PC-9 (cell line): ENCODE results near the gene GLRX. TPM values are rescaled to one million over a fixed set of nuclear protein-coding genes. Genes with fewer than 3 reads are reported as not detected.

Source experiments
- BruUV-seq: library from RNA; stranded (reverse); fragments of 400-500 nt; replicated peaks from 2 replicates; lab custom pipeline; 2021; lab: Mats Ljungman, UMichigan
- CTCF ChIA-PET: fragments of 300-600 bp; sonication (Branson Sonifier 250); formaldehyde crosslinking; loops from one replicate; lab custom pipeline; 2022; ENCODE audit warnings: antibody characterized with exemption; lab: Charles Lee
- POLR2A ChIA-PET: fragments of 300-600 bp; sonication (Branson Sonifier 250); formaldehyde crosslinking; loops from one replicate; lab custom pipeline; 2022; ENCODE audit warnings: antibody characterized with exemption; ENCODE audit not compliant: unreplicated experiment; lab: Charles Lee
- DNase-seq, 2 experiments: peaks; one replicate each; pipeline versions ENCODE4 v3.0.0 to v3.0.0-alpha.2; 2015 to 2022; ENCODE audit warnings: mixed read lengths in 1 of 2
- H2AFZ ChIP-seq: fragments of 200-600 bp; sonication (generic); 2 replicates; pipeline ENCODE4 v1.8.1; 2017; ENCODE audit warnings: antibody characterized with exemption
- H3F3A ChIP-seq: fragments of 200-600 bp; sonication (generic); 2 replicates; pipeline ENCODE4 v1.8.1; 2017; ENCODE audit warnings: antibody characterized with exemption, mild to moderate bottlenecking, low read depth; ENCODE audit not compliant: insufficient read depth
- H3K27ac ChIP-seq: fragments of 200-600 bp; sonication (generic); 2 replicates; pipeline ENCODE4 v1.6.1; 2016; ENCODE audit warnings: mixed run types
- H3K27me3 ChIP-seq: fragments of 200-600 bp; sonication (generic); 2 replicates; pipeline ENCODE4 v1.6.1; 2016; ENCODE audit warnings: low read depth, mixed run types; ENCODE audit not compliant: insufficient read depth
- H3K36me3 ChIP-seq: fragments of 200-600 bp; sonication (generic); 2 replicates; pipeline ENCODE4 v1.6.1; 2016; ENCODE audit warnings: low read depth, mixed run types
- H3K4me1 ChIP-seq: fragments of 200-600 bp; sonication (generic); replicated peaks from 2 replicates; pipeline ENCODE4 v1.6.1; 2016; ENCODE audit warnings: mixed run types; ENCODE audit not compliant: insufficient read depth
- H3K4me2 ChIP-seq: fragments of 200-600 bp; sonication (generic); 2 replicates; pipeline ENCODE4 v1.6.1; 2017; ENCODE audit warnings: mixed run types
- H3K4me3 ChIP-seq: fragments of 200-600 bp; sonication (generic); 2 replicates; pipeline ENCODE4 v1.6.1; 2016; ENCODE audit warnings: mixed run types
- H3K79me2 ChIP-seq: fragments of 200-600 bp; sonication (generic); 2 replicates; pipeline ENCODE4 v1.6.1; 2017; ENCODE audit warnings: low read depth, mixed run types
- H3K9me2 ChIP-seq: fragments of 200-600 bp; sonication (generic); 2 replicates; pipeline ENCODE4 v1.8.1; 2017; ENCODE audit warnings: mild to moderate bottlenecking; ENCODE audit not compliant: insufficient read depth
- H3K9me3 ChIP-seq: fragments of 200-600 bp; sonication (generic); 2 replicates; pipeline ENCODE4 v1.8.1; 2016; ENCODE audit warnings: low read depth; ENCODE audit not compliant: insufficient read depth
- H4K20me1 ChIP-seq: fragments of 200-600 bp; sonication (generic); 2 replicates; pipeline ENCODE4 v1.8.1; 2017; ENCODE audit not compliant: insufficient read depth
- CTCF ChIP-seq: fragments of 200-600 bp; sonication (generic); conservative IDR thresholded peaks from 2 replicates; pipeline ENCODE4 v1.6.1; 2017; ENCODE audit warnings: mixed run types, antibody characterized with exemption, mild to moderate bottlenecking, moderate library complexity
- EZH2 ChIP-seq: fragments of 200-600 bp; sonication (generic); IDR thresholded peaks from 2 replicates; pipeline ENCODE4 v1.8.0; 2017; ENCODE audit warnings: antibody characterized with exemption, low read depth
- intact Hi-C: fragments of 100-400 bp; cut with micrococcal nuclease; formaldehyde crosslinking; loops from one replicate; pipeline ENCODE4 v1.10.0; 2022; ENCODE audit not compliant: unreplicated experiment
- total RNA-seq: library from RNA; stranded (reverse); gene quantifications from 2 replicates; pipeline ENCODE4 v1.2.3, GENCODE V29; 2021

Gene GLRX
- total RNA-seq, 1 experiment from 2014 or later: 25.5 TPM

- H3K27me3 ChIP-seq: no peaks in the 10 kb centered on the region
- TF ChIP-seq CTCF: no peak
- no peak for TF ChIP-seq EZH2
- H3K9me3 ChIP-seq: no peaks in the 10 kb centered on the region
- H3F3A ChIP-seq: peaks cover 4% of the 10 kb centered on the region; the same call in 1 of the 2 replicates
- H3K9me2 ChIP-seq: no peaks in the 10 kb centered on the region; the same call in 1 of the 2 replicates
- no peak overlapping the region for H3K4me2 ChIP-seq
- no peak overlapping the region for H2AFZ ChIP-seq
- no peaks in the 10 kb centered on the region for H3K79me2 ChIP-seq
- ChIA-PET POLR2A (no interaction called here), CTCF (interaction anchor here (0.6 kb wide), 1 partner anchor 16 kb away, joined by 3 read pairs; no protein-coding TSS in a partner anchor)
- no peak overlapping the region for H3K27ac ChIP-seq
- no TSS peak for BruUV-seq
- no peak overlapping the region for H3K4me3 ChIP-seq
- H3K4me1 ChIP-seq: peaks cover 11% of the 10 kb centered on the region
- no peaks in the 10 kb centered on the region for H4K20me1 ChIP-seq
- DNase-seq: no peak
- H3K36me3 ChIP-seq: peaks cover 8% of the 10 kb centered on the region; the same call in 1 of the 2 replicates
- intact Hi-C loops: no loop called here
Observed at GRCh38 chr5:95768731-95769130, 53.8 kb downstream of the GLRX start.

- intact Hi-C loops: loop anchor here (5.0 kb wide), 1 partner anchor 37 kb away; no protein-coding TSS in a partner anchor
- Histone ChIP-seq H3K79me2 (no peaks in the 10 kb centered on the region), H3K4me1 (peaks cover 24% of the 10 kb centered on the region; the same call in 1 of the 2 replicates), H4K20me1 (no peaks in the 10 kb centered on the region), H3K36me3 (no peaks in the 10 kb centered on the region), H3K4me3 (no peak overlapping the region), H2AFZ (no peak overlapping the region), H3K27ac (no peak overlapping the region), H3F3A (peaks cover 3% of the 10 kb centered on the region), H3K9me2 (no peaks in the 10 kb centered on the region), H3K27me3 (no peaks in the 10 kb centered on the region), H3K9me3 (peaks cover 2% of the 10 kb centered on the region; the same call in 1 of the 2 replicates), H3K4me2 (no peak overlapping the region)
- no TSS peak for BruUV-seq
- ChIA-PET POLR2A (no interaction called here), CTCF (no interaction called here)
- no peak for DNase-seq
- TF ChIP-seq EZH2 (no peak), CTCF (no peak)
Observed at GRCh38 chr5:95763941-95764340, 58.6 kb downstream of the GLRX start.

Other genes starting within 250 kb of the GLRX start
- gene GPR150, start 202.6 kb downstream of the GLRX start, total RNA-seq: 0.17 TPM in 1 of 2 replicates, not detected in the other
- 4.6 and 5.0 TPM in 2 replicates for gene RFESD, start 175.9 kb downstream of the GLRX start, total RNA-seq
- 0.55 TPM in 1 of 2 replicates, not detected in the other for gene SPATA9, start 139.7 kb downstream of the GLRX start, total RNA-seq
- gene RHOBTB3, start 91.4 kb downstream of the GLRX start, total RNA-seq: 87.6 and 99.6 TPM in 2 replicates
- gene ELL2, start 139.1 kb upstream of the GLRX start, total RNA-seq: 25.5 and 27.6 TPM in 2 replicates